Glutamatergic neuron (in vitro differentiated cells): ENCODE results near the gene DGKZ. TPM values are rescaled to one million over a fixed set of nuclear protein-coding genes. Genes with fewer than 3 reads are reported as not detected.

ENCODE experiments used
- DNase-seq: peaks from one replicate; pipeline ENCODE4 v3.0.0; 2022
- H3K27ac Mint-ChIP-seq: one replicate; pipeline ENCODE4 v1.8.0; 2020; ENCODE audit warnings: mild to moderate bottlenecking, mixed read lengths, inconsistent platforms; ENCODE audit not compliant: unreplicated experiment
- H3K27me3 Mint-ChIP-seq: one replicate; pipeline ENCODE4 v1.8.0; 2020; ENCODE audit warnings: mild to moderate bottlenecking, moderate library complexity, mixed read lengths, inconsistent platforms; ENCODE audit not compliant: unreplicated experiment
- H3K36me3 Mint-ChIP-seq: one replicate; pipeline ENCODE4 v1.8.0; 2020; ENCODE audit warnings: mild to moderate bottlenecking, mixed read lengths, inconsistent platforms; ENCODE audit not compliant: unreplicated experiment
- H3K4me1 Mint-ChIP-seq: one replicate; pipeline ENCODE4 v1.8.0; 2020; ENCODE audit warnings: mild to moderate bottlenecking, low read depth, mixed read lengths, inconsistent platforms; ENCODE audit not compliant: unreplicated experiment
- H3K4me3 Mint-ChIP-seq: one replicate; pipeline ENCODE4 v1.8.0; 2020; ENCODE audit warnings: mild to moderate bottlenecking, mixed read lengths, inconsistent platforms; ENCODE audit not compliant: unreplicated experiment
- H3K9me3 Mint-ChIP-seq: one replicate; pipeline ENCODE4 v1.8.0; 2020; ENCODE audit warnings: mild to moderate bottlenecking, moderate library complexity, mixed read lengths, inconsistent platforms; ENCODE audit not compliant: unreplicated experiment
- total RNA-seq: library from RNA; stranded (reverse); fragmentation: NEBNext Ultra II Directional; extraction: Animal tissue kit (Norgen Biotek cat#: 25700); gene quantifications from one replicate; pipeline ENCODE4 v1.2.1, GENCODE V29; 2021; ENCODE audit not compliant: unreplicated experiment
- TF ChIP-seq, protein P1 (sequence below): fragments of 200-600 bp; sonication (generic); IDR thresholded peaks from one replicate; pipeline ENCODE4 v1.5.0; 2021; ENCODE audit not compliant: partially characterized antibody, unreplicated experiment

DGKZ gene
- total RNA-seq, 1 donor from 2014 or later, result 60.9 TPM

GRCh38 chr11:46345131-46345597, 2.1 kb upstream of the DGKZ start:
- Mint-ChIP-seq H3K27ac (peak overlapping the region; percentile 35), H3K4me3 (no peak overlapping the region), H3K4me1 (peaks cover 33% of the 10 kb centered on the region), H3K9me3 (peaks cover 4% of the 10 kb centered on the region), H3K36me3 (peaks cover 6% of the 10 kb centered on the region), H3K27me3 (peaks cover 18% of the 10 kb centered on the region)
- DNase-seq, result peak; percentile 38
- TF ChIP-seq, protein P1, sequence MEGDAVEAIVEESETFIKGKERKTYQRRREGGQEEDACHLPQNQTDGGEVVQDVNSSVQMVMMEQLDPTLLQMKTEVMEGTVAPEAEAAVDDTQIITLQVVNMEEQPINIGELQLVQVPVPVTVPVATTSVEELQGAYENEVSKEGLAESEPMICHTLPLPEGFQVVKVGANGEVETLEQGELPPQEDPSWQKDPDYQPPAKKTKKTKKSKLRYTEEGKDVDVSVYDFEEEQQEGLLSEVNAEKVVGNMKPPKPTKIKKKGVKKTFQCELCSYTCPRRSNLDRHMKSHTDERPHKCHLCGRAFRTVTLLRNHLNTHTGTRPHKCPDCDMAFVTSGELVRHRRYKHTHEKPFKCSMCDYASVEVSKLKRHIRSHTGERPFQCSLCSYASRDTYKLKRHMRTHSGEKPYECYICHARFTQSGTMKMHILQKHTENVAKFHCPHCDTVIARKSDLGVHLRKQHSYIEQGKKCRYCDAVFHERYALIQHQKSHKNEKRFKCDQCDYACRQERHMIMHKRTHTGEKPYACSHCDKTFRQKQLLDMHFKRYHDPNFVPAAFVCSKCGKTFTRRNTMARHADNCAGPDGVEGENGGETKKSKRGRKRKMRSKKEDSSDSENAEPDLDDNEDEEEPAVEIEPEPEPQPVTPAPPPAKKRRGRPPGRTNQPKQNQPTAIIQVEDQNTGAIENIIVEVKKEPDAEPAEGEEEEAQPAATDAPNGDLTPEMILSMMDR, result no peak

DNA sequence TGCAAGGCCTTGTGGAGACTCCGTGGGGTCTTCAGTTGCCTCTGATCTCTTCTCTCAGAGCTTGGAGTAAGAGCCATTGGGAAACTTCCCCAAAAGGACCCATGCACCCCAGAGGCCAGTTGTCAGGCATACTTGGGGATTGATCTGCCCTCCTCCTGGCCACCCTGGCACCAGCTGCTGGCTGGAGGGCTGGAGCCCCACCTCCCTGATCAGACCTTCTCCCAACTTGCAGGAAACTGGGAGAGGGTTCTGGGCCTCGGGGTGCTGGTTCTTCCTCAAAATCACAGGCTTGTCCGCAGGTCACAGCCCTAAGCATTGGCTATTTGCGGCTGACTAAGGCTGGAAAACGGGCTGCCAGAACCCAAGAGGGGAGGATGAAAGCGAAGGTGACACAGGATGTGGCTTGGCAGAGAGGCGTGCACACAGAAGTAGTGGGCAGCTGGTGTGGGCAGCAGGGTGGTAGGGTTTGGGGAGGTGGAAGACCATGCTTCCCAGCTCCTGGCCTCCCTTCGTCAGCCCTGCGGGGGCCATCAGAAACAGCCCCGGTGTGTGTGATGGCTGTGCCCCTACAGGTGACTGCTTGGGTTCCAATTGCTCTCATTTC, 1.3 kb upstream of the DGKZ start:
- TF ChIP-seq, protein P1, result no peak
- peaks cover 30% of the 10 kb centered on the region for H3K4me1 Mint-ChIP-seq
- H3K27me3 Mint-ChIP-seq, result peaks cover 18% of the 10 kb centered on the region
- H3K4me3 Mint-ChIP-seq, result peak overlapping the region; percentile 79
- H3K9me3 Mint-ChIP-seq, result peaks cover 4% of the 10 kb centered on the region
- no peak for DNase-seq
- peaks cover 6% of the 10 kb centered on the region for H3K36me3 Mint-ChIP-seq
- H3K27ac Mint-ChIP-seq, result peak overlapping the region; percentile 33

DNA sequence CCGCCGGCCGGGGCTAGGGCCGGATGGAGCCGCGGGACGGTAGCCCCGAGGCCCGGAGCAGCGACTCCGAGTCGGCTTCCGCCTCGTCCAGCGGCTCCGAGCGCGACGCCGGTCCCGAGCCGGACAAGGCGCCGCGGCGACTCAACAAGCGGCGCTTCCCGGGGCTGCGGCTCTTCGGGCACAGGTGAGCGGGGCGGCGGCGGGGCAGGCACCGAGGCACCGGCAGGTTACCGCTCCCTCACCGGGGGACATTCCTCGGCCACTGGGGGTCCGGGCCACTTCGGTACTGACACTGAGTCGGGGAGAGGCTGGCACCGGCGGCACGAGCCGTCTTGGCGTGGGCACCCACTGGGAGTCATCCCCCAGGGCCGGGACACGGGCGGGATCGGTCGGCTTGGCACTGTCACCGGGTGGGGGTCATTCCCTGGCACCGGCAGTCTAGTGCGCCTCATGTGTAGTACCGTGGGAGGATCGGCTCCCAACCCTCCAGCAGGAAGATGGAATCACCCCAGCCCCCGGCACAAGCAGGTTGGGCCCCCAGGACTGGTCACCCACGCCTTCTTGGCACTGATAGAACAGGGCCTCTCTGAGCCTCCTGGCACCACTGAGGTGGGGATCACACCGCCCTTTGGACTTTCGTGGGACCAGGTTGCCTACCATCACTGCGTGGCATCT, 511 bp downstream of the DGKZ start:
- no peak for DNase-seq
- peaks cover 6% of the 10 kb centered on the region for H3K36me3 Mint-ChIP-seq
- peaks cover 4% of the 10 kb centered on the region for H3K9me3 Mint-ChIP-seq
- H3K27me3 Mint-ChIP-seq, result peaks cover 14% of the 10 kb centered on the region
- TF ChIP-seq, protein P1, result no peak
- peaks cover 37% of the 10 kb centered on the region for H3K4me1 Mint-ChIP-seq
- peak overlapping the region; percentile 88 for H3K4me3 Mint-ChIP-seq
- no peak overlapping the region for H3K27ac Mint-ChIP-seq

GRCh38 chr11:46348566-46349401, 1.5 kb downstream of the DGKZ start:
- Mint-ChIP-seq H3K9me3 (peaks cover 4% of the 10 kb centered on the region), H3K4me3 (peak overlapping the region; percentile 88), H3K27ac (no peak overlapping the region), H3K27me3 (peaks cover 11% of the 10 kb centered on the region), H3K36me3 (peaks cover 6% of the 10 kb centered on the region), H3K4me1 (peaks cover 29% of the 10 kb centered on the region)
- TF ChIP-seq, protein P1, result no peak
- no peak for DNase-seq
